WTC11 (cell line): Measurements from ENCODE around the gene ABAT. TPM values are rescaled to one million over a fixed set of nuclear protein-coding genes. Genes with fewer than 3 reads are reported as not detected.

Experiments used
- ATAC-seq: fragments of 200-7000 bp; cut with Tn5 transposase; 2 replicates; pipeline ENCODE4 v1.10.0; 2021; ENCODE audit warnings: mild to moderate bottlenecking, moderate library complexity
- CTCF ChIA-PET: fragments of 300-600 bp; sonication (Branson Sonifier 250); formaldehyde crosslinking; loops from one replicate; lab custom pipeline; 2021; ENCODE audit warnings: antibody characterized with exemption; lab: Charles Lee
- POLR2A ChIA-PET: fragments of 350-600 bp; sonication (Branson Sonifier 250); formaldehyde crosslinking; loops from one replicate; lab custom pipeline; 2021; ENCODE audit warnings: antibody characterized with exemption; lab: Charles Lee
- DNase-seq: peaks from one replicate; pipeline ENCODE4 v3.0.0; 2021; ENCODE audit warnings: low spot score
- H3K27ac Mint-ChIP-seq: 2 replicates; pipeline ENCODE4 v1.8.0; 2021; ENCODE audit warnings: mixed read lengths
- H3K27me3 Mint-ChIP-seq: 2 replicates; pipeline ENCODE4 v1.8.0; 2021; ENCODE audit warnings: low read depth, mild to moderate bottlenecking, moderate library complexity, mixed read lengths
- H3K36me3 Mint-ChIP-seq: 2 replicates; pipeline ENCODE4 v1.8.0; 2021; ENCODE audit warnings: mixed read lengths
- H3K4me1 Mint-ChIP-seq: 2 replicates; pipeline ENCODE4 v1.8.0; 2022; ENCODE audit warnings: mixed read lengths
- H3K4me3 Mint-ChIP-seq: 2 replicates; pipeline ENCODE4 v1.8.0; 2021; ENCODE audit warnings: mild to moderate bottlenecking, moderate library complexity, mixed read lengths
- H3K9me3 Mint-ChIP-seq: 2 replicates; pipeline ENCODE4 v1.8.0; 2021; ENCODE audit warnings: mixed read lengths
- ATF1 ChIP-seq: sonication (generic); formaldehyde crosslinking; IDR thresholded peaks from 2 replicates; pipeline ENCODE4 v1.8.1; 2023; ENCODE audit warnings: mild to moderate bottlenecking, moderate library complexity, missing genetic modification reagents
- CREB1 ChIP-seq: sonication (generic); formaldehyde crosslinking; IDR thresholded peaks from 2 replicates; pipeline ENCODE4 v1.8.0; 2023; ENCODE audit warnings: mild to moderate bottlenecking, missing genetic modification reagents
- ELF4 ChIP-seq: sonication (generic); formaldehyde crosslinking; IDR thresholded peaks from 2 replicates; pipeline ENCODE4 v1.8.1; 2022; ENCODE audit warnings: low read depth, mild to moderate bottlenecking, moderate library complexity, missing genetic modification reagents
- ESRRA ChIP-seq: sonication (generic); formaldehyde crosslinking; IDR thresholded peaks from 2 replicates; pipeline ENCODE4 v1.8.1; 2022; ENCODE audit warnings: mild to moderate bottlenecking, missing genetic modification reagents, borderline replicate concordance
- GTF2I ChIP-seq: fragments of 250-450 bp; sonication (Bioruptor Pico); conservative IDR thresholded peaks from 2 replicates; pipeline ENCODE4 v1.4.0; 2021; ENCODE audit warnings: mild to moderate bottlenecking
- HMGA2 ChIP-seq: fragments of 250-450 bp; sonication (Bioruptor Pico); IDR thresholded peaks from 2 replicates; pipeline ENCODE4 v1.4.0; 2021; ENCODE audit warnings: mild to moderate bottlenecking, moderate library complexity
- NFATC4 ChIP-seq: fragments of 250-450 bp; sonication (Bioruptor Pico); IDR thresholded peaks from 2 replicates; pipeline ENCODE4 v1.9.0; 2021; ENCODE audit warnings: mild to moderate bottlenecking
- NR3C1 ChIP-seq: sonication (generic); formaldehyde crosslinking; conservative IDR thresholded peaks from 2 replicates; pipeline ENCODE4 v1.8.1; 2023; ENCODE audit warnings: low read depth, mild to moderate bottlenecking, missing genetic modification reagents
- PRRX2 ChIP-seq: fragments of 250-450 bp; sonication (Bioruptor Pico); IDR thresholded peaks from 2 replicates; pipeline ENCODE4 v1.8.0; 2021; ENCODE audit warnings: mild to moderate bottlenecking
- RORB ChIP-seq: fragments of 250-450 bp; sonication (Bioruptor Pico); IDR thresholded peaks from 2 replicates; pipeline ENCODE4 v1.9.0; 2021; ENCODE audit warnings: mild to moderate bottlenecking
- TEAD4 ChIP-seq: sonication (generic); formaldehyde crosslinking; IDR thresholded peaks from 2 replicates; pipeline ENCODE4 v1.8.0; 2022; ENCODE audit warnings: mild to moderate bottlenecking, missing genetic modification reagents
- TP53 ChIP-seq: sonication (generic); formaldehyde crosslinking; IDR thresholded peaks from 2 replicates; pipeline ENCODE4 v1.8.1; 2023; ENCODE audit warnings: mild to moderate bottlenecking, missing genetic modification reagents
- ZNF219 ChIP-seq: sonication (generic); formaldehyde crosslinking; IDR thresholded peaks from 2 replicates; pipeline ENCODE4 v1.8.0; 2023; ENCODE audit warnings: missing genetic modification reagents, mild to moderate bottlenecking, borderline replicate concordance
- ZNF396 ChIP-seq: fragments of 250-450 bp; sonication (Bioruptor Pico); IDR thresholded peaks from 2 replicates; pipeline ENCODE4 v1.8.0; 2021; ENCODE audit warnings: mild to moderate bottlenecking, moderate library complexity, borderline replicate concordance
- ZNF423 ChIP-seq: fragments of 250-450 bp; sonication (Bioruptor Pico); IDR thresholded peaks from 2 replicates; pipeline ENCODE4 v2.1.2; 2022; ENCODE audit warnings: mild to moderate bottlenecking, moderate library complexity
- total RNA-seq: library from RNA; stranded (reverse); gene quantifications from 3 replicates; pipeline ENCODE4 v1.2.3, GENCODE V29; 2021
- TF ChIP-seq, protein P1 (sequence below): sonication (generic); formaldehyde crosslinking; IDR thresholded peaks from 2 replicates; pipeline ENCODE4 v1.8.1; 2023; ENCODE audit warnings: mild to moderate bottlenecking, missing genetic modification reagents
- TF ChIP-seq, protein P2 (sequence below): sonication (generic); formaldehyde crosslinking; IDR thresholded peaks from 2 replicates; pipeline ENCODE4 v1.8.1; 2023; ENCODE audit warnings: mild to moderate bottlenecking, missing genetic modification reagents, moderate library complexity
- TF ChIP-seq, protein P3 (sequence below): fragments of 250-450 bp; sonication (Bioruptor Pico); conservative IDR thresholded peaks from 2 replicates; pipeline ENCODE4 v1.9.0; 2021; ENCODE audit warnings: mild to moderate bottlenecking
- TF ChIP-seq, protein P4 (sequence below): sonication (generic); formaldehyde crosslinking; IDR thresholded peaks from 2 replicates; pipeline ENCODE4 v1.8.1; 2022; ENCODE audit warnings: mild to moderate bottlenecking, missing genetic modification reagents, moderate library complexity, borderline replicate concordance
- TF ChIP-seq, protein P5 (sequence below): sonication (generic); formaldehyde crosslinking; IDR thresholded peaks from 2 replicates; pipeline ENCODE4 v1.8.0; 2023; ENCODE audit warnings: missing genetic modification reagents, mild to moderate bottlenecking, borderline replicate concordance
- TF ChIP-seq, protein P6 (sequence below): sonication (generic); formaldehyde crosslinking; IDR thresholded peaks from 2 replicates; pipeline ENCODE4 v1.8.0; 2022; ENCODE audit warnings: mild to moderate bottlenecking, missing genetic modification reagents

Gene ABAT
- total RNA-seq, 1 experiment from 2014 or later = 6.6 TPM

DNA sequence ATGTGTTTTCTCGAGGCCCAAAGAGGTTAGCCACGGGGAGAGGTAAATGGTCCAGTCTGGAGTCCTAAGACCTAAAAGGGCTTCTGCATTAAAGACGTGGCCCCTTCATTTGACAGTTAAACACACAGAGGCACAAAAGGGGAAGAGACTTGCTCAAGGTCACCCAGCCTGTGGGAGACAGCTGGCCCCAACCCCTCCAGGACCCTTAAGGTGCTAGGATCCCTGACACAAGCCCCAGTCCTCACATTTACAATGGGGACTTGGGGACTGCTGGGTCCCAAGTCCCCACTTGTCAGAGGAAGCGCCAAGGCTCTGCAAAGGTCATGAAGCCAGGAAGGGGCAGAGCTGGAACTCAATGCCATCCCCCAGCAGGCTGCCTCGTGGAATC lies 1.7 kb downstream of the ABAT start:
- no peak for TF ChIP-seq ZNF423 (CRISPR knock-in tag)
- TF ChIP-seq, protein P1, sequence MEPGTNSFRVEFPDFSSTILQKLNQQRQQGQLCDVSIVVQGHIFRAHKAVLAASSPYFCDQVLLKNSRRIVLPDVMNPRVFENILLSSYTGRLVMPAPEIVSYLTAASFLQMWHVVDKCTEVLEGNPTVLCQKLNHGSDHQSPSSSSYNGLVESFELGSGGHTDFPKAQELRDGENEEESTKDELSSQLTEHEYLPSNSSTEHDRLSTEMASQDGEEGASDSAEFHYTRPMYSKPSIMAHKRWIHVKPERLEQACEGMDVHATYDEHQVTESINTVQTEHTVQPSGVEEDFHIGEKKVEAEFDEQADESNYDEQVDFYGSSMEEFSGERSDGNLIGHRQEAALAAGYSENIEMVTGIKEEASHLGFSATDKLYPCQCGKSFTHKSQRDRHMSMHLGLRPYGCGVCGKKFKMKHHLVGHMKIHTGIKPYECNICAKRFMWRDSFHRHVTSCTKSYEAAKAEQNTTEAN (CRISPR knock-in tag) = no peak
- TF ChIP-seq, protein P2, sequence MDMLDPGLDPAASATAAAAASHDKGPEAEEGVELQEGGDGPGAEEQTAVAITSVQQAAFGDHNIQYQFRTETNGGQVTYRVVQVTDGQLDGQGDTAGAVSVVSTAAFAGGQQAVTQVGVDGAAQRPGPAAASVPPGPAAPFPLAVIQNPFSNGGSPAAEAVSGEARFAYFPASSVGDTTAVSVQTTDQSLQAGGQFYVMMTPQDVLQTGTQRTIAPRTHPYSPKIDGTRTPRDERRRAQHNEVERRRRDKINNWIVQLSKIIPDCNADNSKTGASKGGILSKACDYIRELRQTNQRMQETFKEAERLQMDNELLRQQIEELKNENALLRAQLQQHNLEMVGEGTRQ = no peak
- no peak for TF ChIP-seq HMGA2 (CRISPR knock-in tag)
- TF ChIP-seq, protein P3, sequence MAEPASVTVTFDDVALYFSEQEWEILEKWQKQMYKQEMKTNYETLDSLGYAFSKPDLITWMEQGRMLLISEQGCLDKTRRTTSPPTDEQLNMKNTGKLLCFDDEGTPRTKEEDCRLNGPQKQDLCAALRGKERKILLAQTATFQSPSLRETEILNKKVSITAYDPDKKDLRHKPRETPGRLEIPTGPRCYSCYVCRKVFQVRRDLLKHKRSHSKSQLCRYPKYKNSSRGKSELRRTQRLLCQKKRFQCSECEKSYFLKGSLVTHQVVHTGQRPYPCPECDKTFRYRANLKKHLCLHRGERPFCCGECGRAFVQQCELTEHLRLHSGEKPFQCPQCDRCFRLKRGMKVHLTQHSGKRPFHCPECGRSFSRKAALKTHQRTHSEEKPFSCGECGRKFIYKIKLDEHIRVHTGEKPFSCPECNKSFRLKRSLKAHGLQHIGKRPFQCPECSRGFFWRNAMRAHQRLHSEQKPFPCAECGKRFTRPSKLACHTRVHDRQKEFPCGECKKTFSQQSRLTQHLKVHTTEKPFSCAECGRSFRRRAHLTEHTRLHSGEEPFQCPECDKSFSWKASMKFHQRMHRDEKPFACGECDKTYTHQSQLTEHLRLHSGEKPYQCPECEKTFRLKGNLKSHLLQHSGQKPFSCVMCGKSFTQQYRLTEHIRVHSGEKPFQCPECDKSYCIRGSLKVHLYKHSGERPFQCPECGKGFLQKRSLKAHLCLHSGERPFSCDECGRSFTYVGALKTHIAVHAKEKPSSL (CRISPR knock-in tag) = no peak
- no peak for TF ChIP-seq ZNF219 (CRISPR knock-in tag)
- TF ChIP-seq, protein P4, sequence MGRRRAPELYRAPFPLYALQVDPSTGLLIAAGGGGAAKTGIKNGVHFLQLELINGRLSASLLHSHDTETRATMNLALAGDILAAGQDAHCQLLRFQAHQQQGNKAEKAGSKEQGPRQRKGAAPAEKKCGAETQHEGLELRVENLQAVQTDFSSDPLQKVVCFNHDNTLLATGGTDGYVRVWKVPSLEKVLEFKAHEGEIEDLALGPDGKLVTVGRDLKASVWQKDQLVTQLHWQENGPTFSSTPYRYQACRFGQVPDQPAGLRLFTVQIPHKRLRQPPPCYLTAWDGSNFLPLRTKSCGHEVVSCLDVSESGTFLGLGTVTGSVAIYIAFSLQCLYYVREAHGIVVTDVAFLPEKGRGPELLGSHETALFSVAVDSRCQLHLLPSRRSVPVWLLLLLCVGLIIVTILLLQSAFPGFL (CRISPR knock-in tag) = no peak
- no peak for TF ChIP-seq NFATC4 (CRISPR knock-in tag)
- TF ChIP-seq TP53 (CRISPR knock-in tag) = no peak
- TF ChIP-seq NR3C1 = no peak
- TF ChIP-seq, protein P5, sequence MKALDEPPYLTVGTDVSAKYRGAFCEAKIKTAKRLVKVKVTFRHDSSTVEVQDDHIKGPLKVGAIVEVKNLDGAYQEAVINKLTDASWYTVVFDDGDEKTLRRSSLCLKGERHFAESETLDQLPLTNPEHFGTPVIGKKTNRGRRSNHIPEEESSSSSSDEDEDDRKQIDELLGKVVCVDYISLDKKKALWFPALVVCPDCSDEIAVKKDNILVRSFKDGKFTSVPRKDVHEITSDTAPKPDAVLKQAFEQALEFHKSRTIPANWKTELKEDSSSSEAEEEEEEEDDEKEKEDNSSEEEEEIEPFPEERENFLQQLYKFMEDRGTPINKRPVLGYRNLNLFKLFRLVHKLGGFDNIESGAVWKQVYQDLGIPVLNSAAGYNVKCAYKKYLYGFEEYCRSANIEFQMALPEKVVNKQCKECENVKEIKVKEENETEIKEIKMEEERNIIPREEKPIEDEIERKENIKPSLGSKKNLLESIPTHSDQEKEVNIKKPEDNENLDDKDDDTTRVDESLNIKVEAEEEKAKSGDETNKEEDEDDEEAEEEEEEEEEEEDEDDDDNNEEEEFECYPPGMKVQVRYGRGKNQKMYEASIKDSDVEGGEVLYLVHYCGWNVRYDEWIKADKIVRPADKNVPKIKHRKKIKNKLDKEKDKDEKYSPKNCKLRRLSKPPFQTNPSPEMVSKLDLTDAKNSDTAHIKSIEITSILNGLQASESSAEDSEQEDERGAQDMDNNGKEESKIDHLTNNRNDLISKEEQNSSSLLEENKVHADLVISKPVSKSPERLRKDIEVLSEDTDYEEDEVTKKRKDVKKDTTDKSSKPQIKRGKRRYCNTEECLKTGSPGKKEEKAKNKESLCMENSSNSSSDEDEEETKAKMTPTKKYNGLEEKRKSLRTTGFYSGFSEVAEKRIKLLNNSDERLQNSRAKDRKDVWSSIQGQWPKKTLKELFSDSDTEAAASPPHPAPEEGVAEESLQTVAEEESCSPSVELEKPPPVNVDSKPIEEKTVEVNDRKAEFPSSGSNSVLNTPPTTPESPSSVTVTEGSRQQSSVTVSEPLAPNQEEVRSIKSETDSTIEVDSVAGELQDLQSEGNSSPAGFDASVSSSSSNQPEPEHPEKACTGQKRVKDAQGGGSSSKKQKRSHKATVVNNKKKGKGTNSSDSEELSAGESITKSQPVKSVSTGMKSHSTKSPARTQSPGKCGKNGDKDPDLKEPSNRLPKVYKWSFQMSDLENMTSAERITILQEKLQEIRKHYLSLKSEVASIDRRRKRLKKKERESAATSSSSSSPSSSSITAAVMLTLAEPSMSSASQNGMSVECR (CRISPR knock-in tag) = no peak
- TF ChIP-seq PRRX2 (CRISPR knock-in tag) = no peak
- peaks cover 8% of the 10 kb centered on the region for H3K4me1 Mint-ChIP-seq
- POLR2A ChIA-PET = no interaction called here
- ATAC-seq (no peak), DNase-seq (no peak)
- H3K36me3 Mint-ChIP-seq = no peaks in the 10 kb centered on the region
- H3K9me3 Mint-ChIP-seq = peaks cover 8% of the 10 kb centered on the region; the same call in 1 of the 2 replicates
- CTCF ChIA-PET = interaction anchor here (1.1 to 1.4 kb wide), 2 partner anchors 24 to 115 kb away, joined by 3 to 4 read pairs; no protein-coding TSS in a partner anchor
- 0 out of 2 replicates have a peak overlapping the region, but pooled peaks have one; percentile 34 for H3K4me3 Mint-ChIP-seq
- peaks cover 43% of the 10 kb centered on the region for H3K27me3 Mint-ChIP-seq
- no peak overlapping the region for H3K27ac Mint-ChIP-seq

DNA sequence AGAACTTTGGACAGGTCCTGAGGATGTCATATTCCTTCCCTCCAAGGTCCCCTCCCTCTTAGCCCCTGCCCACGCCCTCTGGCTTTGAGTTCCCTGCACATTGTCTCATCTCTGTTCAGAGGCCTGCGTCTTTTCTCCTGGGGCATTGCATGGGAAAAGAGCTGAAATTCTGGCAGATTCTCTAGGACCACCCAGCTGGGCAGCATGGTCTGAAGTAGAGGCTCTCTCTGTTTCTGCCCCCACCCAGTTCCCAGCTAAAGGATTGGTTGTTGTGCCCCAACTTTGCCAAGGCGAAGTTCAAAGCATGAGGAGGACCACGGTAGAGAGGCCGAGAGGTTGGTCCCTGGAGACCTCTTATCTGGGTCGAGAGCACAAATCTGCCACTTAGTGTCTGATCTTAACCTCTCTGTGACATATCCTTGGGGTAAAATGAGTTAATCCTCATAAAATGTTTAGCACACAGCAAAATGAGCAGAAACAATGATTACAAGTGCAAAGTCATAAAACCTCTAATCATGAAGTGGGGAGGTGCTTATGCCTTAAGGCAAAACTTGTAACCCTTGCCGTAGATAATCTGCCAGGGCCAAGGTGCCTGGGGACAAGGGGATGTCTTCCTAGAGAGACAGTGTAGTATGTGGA lies 2.4 kb downstream of the ABAT start:
- POLR2A ChIA-PET = no interaction called here
- Mint-ChIP-seq H3K27me3 (peaks cover 43% of the 10 kb centered on the region), H3K27ac (no peak overlapping the region), H3K4me1 (peaks cover 8% of the 10 kb centered on the region), H3K4me3 (no peak overlapping the region), H3K9me3 (peaks cover 8% of the 10 kb centered on the region; the same call in 1 of the 2 replicates), H3K36me3 (no peaks in the 10 kb centered on the region)
- DNase-seq = no peak
- CTCF ChIA-PET = interaction anchor here (1.1 to 1.4 kb wide), 2 partner anchors 25 to 115 kb away, joined by 3 to 4 read pairs; no protein-coding TSS in a partner anchor
- ATAC-seq = no peak
- TF ChIP-seq ZNF396 (no peak), ELF4 (CRISPR knock-in tag) (no peak), ESRRA (CRISPR knock-in tag) (no peak), CREB1 (CRISPR knock-in tag) (no peak), RORB (CRISPR knock-in tag) (no peak), GTF2I (CRISPR knock-in tag) (no peak), ATF1 (CRISPR knock-in tag) (no peak), TEAD4 (no peak)
- TF ChIP-seq, protein P6, sequence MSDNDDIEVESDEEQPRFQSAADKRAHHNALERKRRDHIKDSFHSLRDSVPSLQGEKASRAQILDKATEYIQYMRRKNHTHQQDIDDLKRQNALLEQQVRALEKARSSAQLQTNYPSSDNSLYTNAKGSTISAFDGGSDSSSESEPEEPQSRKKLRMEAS (CRISPR knock-in tag) = no peak
- TF ChIP-seq, protein P3 (CRISPR knock-in tag) = no peak
